ENCODE measurements around the gene USP19. TPM values are rescaled to one million over a fixed set of nuclear protein-coding genes. Genes with fewer than 3 reads are reported as not detected.

USP19 gene
- total and polyA plus RNA-seq, 2 of the 4 experiments (the other 2 are of a cell fraction): 24.7 to 39.7 TPM

DNA sequence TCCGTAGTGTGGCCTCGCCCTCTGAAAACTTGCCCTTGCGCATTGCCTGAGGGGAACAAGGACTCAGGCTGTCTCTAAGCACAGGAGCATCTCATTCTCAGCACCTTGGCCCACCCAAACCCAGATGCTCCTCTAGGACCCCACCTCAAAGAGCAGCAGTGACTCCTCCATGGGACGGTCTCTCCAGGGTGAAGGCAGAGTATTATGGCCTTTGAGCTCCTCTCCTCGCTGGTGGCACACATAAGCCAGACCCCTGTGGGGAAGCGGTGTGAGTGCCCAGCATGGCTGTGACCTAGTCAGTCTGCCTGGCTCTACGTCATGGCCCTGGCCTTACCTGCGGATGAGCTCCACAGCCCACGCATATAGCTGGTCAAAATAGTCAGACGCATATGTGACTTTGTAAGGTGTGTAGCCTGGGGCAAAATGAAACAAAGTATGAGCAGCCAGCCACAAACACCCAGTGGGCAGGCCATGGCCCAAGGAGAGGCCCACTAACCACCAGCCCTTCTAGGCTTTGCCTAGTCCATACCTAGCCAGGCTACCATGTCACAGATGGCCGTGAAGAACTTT is 20.5 kb downstream of the USP19 start:
- Histone ChIP-seq H3K14ac (replicated peaks; ENCODE audit: low read depth, low read length) (no peak overlapping the region), H2AK5ac (ENCODE audit: low read depth, low read length) (no peak overlapping the region), H3K4me3 (ENCODE audit: insufficient read depth, low read depth, low read length) (no peak overlapping the region), H3K4me2 (ENCODE audit: low read depth, low read length) (no peak overlapping the region), H3K18ac (ENCODE audit: low read depth, low read length) (no peak overlapping the region), H2BK120ac (ENCODE audit: low read depth, low read length) (no peak overlapping the region), H2BK5ac (ENCODE audit: low read depth, low read length, poor library complexity, severe bottlenecking) (no peak overlapping the region), H2AK9ac (replicated peaks; ENCODE audit: low read depth, low read length, poor library complexity) (no peak overlapping the region), H3K36me3 (ENCODE audit: control insufficient read depth, insufficient read depth, low read length) (peaks cover 59% of the 10 kb centered on the region), H3K27ac (ENCODE audit: insufficient read depth, low read length) (no peak overlapping the region), H3K4ac (ENCODE audit: low read depth, low read length) (no peak overlapping the region), H4K5ac (ENCODE audit: low read depth, low read length) (no peak overlapping the region), H3K27me3 (ENCODE audit: control insufficient read depth, insufficient read depth, low read length) (no peaks in the 10 kb centered on the region), H2BK15ac (ENCODE audit: low read depth, low read length) (no peak overlapping the region), H3K56ac (ENCODE audit: extremely low read depth, insufficient read depth, low read length) (no peak overlapping the region), H3K79me1 (ENCODE audit: low read depth in 1 of 2, low read length in 2 of 2) (peaks cover 30 to 38% of the 10 kb centered on the region in 2 experiments), H3K23ac (ENCODE audit: low read depth, low read length) (no peak overlapping the region), H4K91ac (ENCODE audit: insufficient read depth, low read depth, low read length) (no peak overlapping the region), H3K9ac (ENCODE audit: low read depth, low read length) (no peak overlapping the region), H3K9me3 (ENCODE audit: control insufficient read depth, insufficient read depth, low read length) (no peaks in the 10 kb centered on the region), H2BK20ac (ENCODE audit: low read depth, low read length) (no peak overlapping the region), H4K8ac (ENCODE audit: low read depth in 2 of 2, low read length in 2 of 2) (no peak overlapping the region), H3K9me1 (ENCODE audit: insufficient read depth, low read length) (peaks cover 7% of the 10 kb centered on the region; the same call in 1 of the 2 replicates), H2AFZ (replicated peaks; ENCODE audit: low read length, poor library complexity) (no peak overlapping the region), H3K4me1 (ENCODE audit: control insufficient read depth, insufficient read depth, low read length) (peaks cover 6% of the 10 kb centered on the region), H4K20me1 (ENCODE audit: insufficient read depth, low read length) (no peaks in the 10 kb centered on the region)
- DNase-seq: no peak
- TF ChIP-seq ELK1 (IDR thresholded peaks at IDR 0.05; ENCODE audit: borderline replicate concordance, low read depth, low read length) (no peak), BHLHE40 (IDR thresholded peaks at IDR 0.05; ENCODE audit: low read depth, low read length) (no peak), CTCF (conservative IDR thresholded peaks at IDR 0.05; ENCODE audit: low read depth, low read length) (no peak), MAZ (IDR thresholded peaks at IDR 0.05; ENCODE audit: borderline replicate concordance, low read depth, low read length) (no peak), CEBPB (IDR thresholded peaks at IDR 0.05; ENCODE audit: low read depth, low read length) (no peak), MXI1 (IDR thresholded peaks at IDR 0.05; ENCODE audit: borderline replicate concordance, low read depth, low read length) (no peak), CHD1 (IDR thresholded peaks at IDR 0.05; ENCODE audit: low read depth, low read length) (no peak), FOS (IDR thresholded peaks at IDR 0.05; ENCODE audit: low read depth, low read length) (no peak), RAD21 (IDR thresholded peaks at IDR 0.05; ENCODE audit: low read length) (no peak), RCOR1 (IDR thresholded peaks at IDR 0.05; ENCODE audit: insufficient replicate concordance, low read length) (no peak), MAFK (IDR thresholded peaks at IDR 0.05; ENCODE audit: low read depth, low read length) (no peak), RFX5 (IDR thresholded peaks at IDR 0.05; ENCODE audit: low read depth, low read length) (no peak), POLR2A (IDR thresholded peaks at IDR 0.05; ENCODE audit: low read depth, low read length) (no peak), SMC3 (IDR thresholded peaks at IDR 0.05; ENCODE audit: low read depth, low read length) (no peak), USF2 (IDR thresholded peaks at IDR 0.05; ENCODE audit: low read depth, low read length) (no peak), NFE2L2 (IDR thresholded peaks at IDR 0.05; ENCODE audit: low read depth, low read length) (no peak)
- BruUV-seq (replicated peaks): no TSS peak
- dilution Hi-C loops (cut with HindIII; ENCODE audit: low sequenced_read_pairs, unreplicated experiment): no loop called here
- 88% methylated on average over 1 of the region's 11 CpGs; no CpG with 5 or more reads in 1 of the 2 experiments for WGBS, 2 experiments (ENCODE audit: extremely low coverage in 2 of 2, insufficient read length in 1 of 2)
- ATAC-seq (ENCODE audit: low read depth): no peak
- intact Hi-C loops (cut with micrococcal nuclease): no loop called here
- in situ Hi-C loops (cut with MboI; ENCODE audit: low sequenced_read_pairs): no loop called here
- ChIA-PET CTCF (no interaction called here), POLR2A (ENCODE audit: unreplicated experiment) (no interaction called here)

All from IMR-90 (cell line).